B cell (primary cell): ENCODE data around the gene DYNC1I1.

ENCODE experiments used
- EZH2 ChIP-seq: IDR thresholded peaks from 2 replicates; pipeline ENCODE4 v1.6.1; 2012; ENCODE audit warnings: borderline replicate concordance, low read depth, mild to moderate bottlenecking, moderate library complexity, low read length; ENCODE audit not compliant: insufficient read depth, poor library complexity, severe bottlenecking
- TF ChIP-seq, protein P1 (sequence below): fragments of 200-600 bp; IDR thresholded peaks from one replicate; pipeline ENCODE4 v1.8.0; 2022; ENCODE audit warnings: antibody characterized with exemption, mild to moderate bottlenecking

DNA sequence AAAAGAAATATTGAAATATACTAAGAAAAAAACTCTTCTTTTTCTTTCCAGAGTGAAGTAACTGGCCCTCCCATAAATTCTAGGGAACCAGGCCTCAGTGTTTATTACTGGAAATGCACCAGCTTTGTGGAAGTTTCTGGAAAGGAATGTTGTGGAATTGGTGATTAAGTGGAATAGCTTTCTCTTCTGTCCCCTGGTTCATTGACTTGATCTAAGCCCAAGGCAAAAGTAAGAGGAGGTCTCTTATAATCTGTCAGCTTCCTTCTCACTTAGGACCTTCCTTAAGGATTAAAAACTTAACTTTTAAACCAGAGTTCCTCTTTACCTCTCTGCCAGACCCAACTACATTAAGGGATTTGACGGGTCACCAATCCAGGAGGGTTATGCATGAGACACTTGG, 283.4 kb downstream of the DYNC1I1 start:
- no peak for TF ChIP-seq EZH2
- TF ChIP-seq, protein P1, sequence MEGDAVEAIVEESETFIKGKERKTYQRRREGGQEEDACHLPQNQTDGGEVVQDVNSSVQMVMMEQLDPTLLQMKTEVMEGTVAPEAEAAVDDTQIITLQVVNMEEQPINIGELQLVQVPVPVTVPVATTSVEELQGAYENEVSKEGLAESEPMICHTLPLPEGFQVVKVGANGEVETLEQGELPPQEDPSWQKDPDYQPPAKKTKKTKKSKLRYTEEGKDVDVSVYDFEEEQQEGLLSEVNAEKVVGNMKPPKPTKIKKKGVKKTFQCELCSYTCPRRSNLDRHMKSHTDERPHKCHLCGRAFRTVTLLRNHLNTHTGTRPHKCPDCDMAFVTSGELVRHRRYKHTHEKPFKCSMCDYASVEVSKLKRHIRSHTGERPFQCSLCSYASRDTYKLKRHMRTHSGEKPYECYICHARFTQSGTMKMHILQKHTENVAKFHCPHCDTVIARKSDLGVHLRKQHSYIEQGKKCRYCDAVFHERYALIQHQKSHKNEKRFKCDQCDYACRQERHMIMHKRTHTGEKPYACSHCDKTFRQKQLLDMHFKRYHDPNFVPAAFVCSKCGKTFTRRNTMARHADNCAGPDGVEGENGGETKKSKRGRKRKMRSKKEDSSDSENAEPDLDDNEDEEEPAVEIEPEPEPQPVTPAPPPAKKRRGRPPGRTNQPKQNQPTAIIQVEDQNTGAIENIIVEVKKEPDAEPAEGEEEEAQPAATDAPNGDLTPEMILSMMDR, result no peak
